K562 (cell line): ENCODE results near the gene SMAD3. TPM values are rescaled to one million over a fixed set of nuclear protein-coding genes. Genes with fewer than 3 reads are reported as not detected.

Experiments
- CREBBP ChIP-seq: IDR thresholded peaks from one replicate; pipeline ENCODE4 v1.6.1; 2012; ENCODE audit warnings: low read depth, mild to moderate bottlenecking, control low read depth, inconsistent platforms, low read length
- HINFP ChIP-seq: fragments of 450-650 bp; conservative IDR thresholded peaks from 2 replicates; pipeline ENCODE4 v1.6.1; 2016; ENCODE audit warnings: missing genetic modification characterization, low read depth, mild to moderate bottlenecking, control low read depth, missing compliant biosample characterization
- HSF4 ChIP-seq: fragments of 250-450 bp; sonication (Bioruptor Pico); IDR thresholded peaks from 2 replicates; pipeline ENCODE4 v2.1.2; 2022; ENCODE audit warnings: mild to moderate bottlenecking, moderate library complexity, borderline replicate concordance
- JUN ChIP-seq, 2 experiments: sonication (generic) in 1 of 2; formaldehyde crosslinking in 1 of 2; IDR thresholded peaks; 2 replicates each; pipeline versions ENCODE4 v1.6.1 to v1.8.0; 2012 to 2022; ENCODE audit warnings: borderline replicate concordance in 2 of 2, mild to moderate bottlenecking in 2 of 2, improper control_type of control experiment in 1 of 2, low read depth in 1 of 2, low read length in 1 of 2, missing genetic modification reagents in 1 of 2
- MTA2 ChIP-seq: fragments of 450-650 bp; IDR thresholded peaks from 2 replicates; pipeline ENCODE4 v1.6.1; 2016; ENCODE audit warnings: low read depth
- PTTG1 ChIP-seq: fragments of 450-650 bp; IDR thresholded peaks from 2 replicates; pipeline ENCODE4 v1.6.1; 2016; ENCODE audit warnings: low read depth, mild to moderate bottlenecking, missing genetic modification characterization, missing compliant biosample characterization
- SMARCB1 ChIP-seq: IDR thresholded peaks from 2 replicates; pipeline ENCODE4 v1.6.1; 2011; ENCODE audit warnings: improper control_type of control experiment, low read depth; ENCODE audit not compliant: insufficient read length
- ZKSCAN1 ChIP-seq: fragments of 150-350 bp; IDR thresholded peaks from 2 replicates; pipeline ENCODE4 v1.6.1; 2016; ENCODE audit warnings: low read depth, low read length
- ZNF347 ChIP-seq: fragments of 450-650 bp; formaldehyde crosslinking; IDR thresholded peaks from 2 replicates; pipeline ENCODE4 v1.4.0; 2020; ENCODE audit warnings: low read depth, mild to moderate bottlenecking, moderate library complexity
- polyA plus RNA-seq, 8 experiments: library from polyadenylated mRNA; depleted of rRNA in 4 of 8; stranded (reverse) in 5 of 8; unstranded in 3 of 8; fragments of >200 nt; fragmentation: Nextera tagmentation in 2 of 8; fragmentation: Illumina TruSeq in 1 of 8; extraction: Ambion mirVana in 2 of 8; extraction: Trizol in 1 of 8; gene quantifications; 2 replicates each; pipeline versions ENCODE4 v1.2.1 to v1.2.3, GENCODE V29; 2011 to 2014; ENCODE audit warnings: inconsistent platforms in 1 of 8, missing spikeins in 1 of 8
- total RNA-seq, 7 experiments: library from RNA; depleted of rRNA in 6 of 7; stranded (reverse); fragments of >200 nt in 6 of 7; fragmentation: Illumina TruSeq in 2 of 7; extraction: Trizol in 2 of 7; gene quantifications; 2 replicates each; pipeline versions ENCODE4 v1.2.1 to v1.2.3, GENCODE V29; 2011 to 2021; ENCODE audit warnings: low replicate concordance in 1 of 7
- TF ChIP-seq, protein P1 (sequence below), 2 experiments: fragments of 150-350 bp in 1 of 2; IDR thresholded peaks; 2 replicates each; pipeline ENCODE4 v1.6.1; 2012 to 2016; ENCODE audit warnings: low read depth in 2 of 2, low read length in 2 of 2, mild to moderate bottlenecking in 1 of 2, moderate library complexity in 1 of 2
- TF ChIP-seq, protein P2 (sequence below): sonication (generic); formaldehyde crosslinking; IDR thresholded peaks from 2 replicates; pipeline ENCODE4 v1.8.0; 2022; ENCODE audit warnings: missing genetic modification reagents, mild to moderate bottlenecking, borderline replicate concordance
- TF ChIP-seq, protein P3 (sequence below): IDR thresholded peaks from 2 replicates; pipeline ENCODE4 v1.6.1; 2014; ENCODE audit warnings: antibody characterized with exemption
- TF ChIP-seq, protein P4 (sequence below): fragments of 250-450 bp; sonication (Bioruptor Pico); IDR thresholded peaks from 2 replicates; pipeline ENCODE4 v1.4.0; 2020; ENCODE audit warnings: mild to moderate bottlenecking, moderate library complexity

SMAD3 gene
- total and polyA plus RNA-seq, 9 of the 15 experiments (the other 6 are each of a cell fraction or from before 2014, with no cell fraction given): 4.3 to 39.2 (median 11.1) TPM

DNA sequence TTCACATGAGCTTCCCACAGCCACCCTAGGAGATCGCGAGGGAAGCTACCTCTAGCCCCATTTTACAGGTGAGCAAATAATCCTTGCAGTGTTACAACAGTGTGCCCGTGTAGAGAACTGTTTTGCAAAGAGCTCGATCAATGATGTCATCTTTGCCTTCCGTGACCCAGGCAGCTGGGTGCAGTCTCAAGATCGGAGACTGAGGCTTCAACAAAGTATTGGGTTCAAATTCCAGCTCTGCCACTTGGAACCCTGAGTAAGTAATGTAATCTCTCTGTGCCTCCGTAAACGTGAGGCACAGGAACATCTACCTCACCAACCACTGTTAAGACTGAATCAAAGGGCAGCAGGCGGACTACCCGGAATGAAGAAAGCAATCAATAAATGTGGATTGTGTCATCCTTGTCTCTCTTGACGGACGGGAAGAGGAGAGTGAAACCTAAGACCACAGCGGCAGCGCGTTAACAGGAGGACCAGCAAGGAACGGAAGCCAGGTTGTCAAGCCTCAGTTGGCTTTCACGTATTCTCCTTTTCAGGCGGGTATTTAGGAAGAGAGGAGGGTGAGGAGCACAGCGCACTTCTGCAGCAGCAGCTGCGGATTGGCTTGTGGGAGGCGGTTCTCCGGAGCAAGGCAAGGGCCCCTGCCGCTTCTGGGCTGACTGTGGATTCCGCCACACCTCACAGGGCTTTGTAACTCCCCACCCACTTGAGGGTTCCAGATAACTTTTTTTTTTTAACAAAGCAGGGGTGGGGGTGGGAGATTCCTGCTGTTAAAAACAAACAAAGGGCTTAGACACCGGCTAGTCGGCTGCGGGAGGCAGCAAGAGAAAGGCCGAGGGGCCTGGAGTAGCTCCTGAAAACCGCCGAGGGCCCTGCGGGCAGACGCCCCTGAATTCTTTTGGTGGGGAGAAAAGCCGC is 1.5 kb upstream of the SMAD3 start (continued):
- TF ChIP-seq, protein P1, sequence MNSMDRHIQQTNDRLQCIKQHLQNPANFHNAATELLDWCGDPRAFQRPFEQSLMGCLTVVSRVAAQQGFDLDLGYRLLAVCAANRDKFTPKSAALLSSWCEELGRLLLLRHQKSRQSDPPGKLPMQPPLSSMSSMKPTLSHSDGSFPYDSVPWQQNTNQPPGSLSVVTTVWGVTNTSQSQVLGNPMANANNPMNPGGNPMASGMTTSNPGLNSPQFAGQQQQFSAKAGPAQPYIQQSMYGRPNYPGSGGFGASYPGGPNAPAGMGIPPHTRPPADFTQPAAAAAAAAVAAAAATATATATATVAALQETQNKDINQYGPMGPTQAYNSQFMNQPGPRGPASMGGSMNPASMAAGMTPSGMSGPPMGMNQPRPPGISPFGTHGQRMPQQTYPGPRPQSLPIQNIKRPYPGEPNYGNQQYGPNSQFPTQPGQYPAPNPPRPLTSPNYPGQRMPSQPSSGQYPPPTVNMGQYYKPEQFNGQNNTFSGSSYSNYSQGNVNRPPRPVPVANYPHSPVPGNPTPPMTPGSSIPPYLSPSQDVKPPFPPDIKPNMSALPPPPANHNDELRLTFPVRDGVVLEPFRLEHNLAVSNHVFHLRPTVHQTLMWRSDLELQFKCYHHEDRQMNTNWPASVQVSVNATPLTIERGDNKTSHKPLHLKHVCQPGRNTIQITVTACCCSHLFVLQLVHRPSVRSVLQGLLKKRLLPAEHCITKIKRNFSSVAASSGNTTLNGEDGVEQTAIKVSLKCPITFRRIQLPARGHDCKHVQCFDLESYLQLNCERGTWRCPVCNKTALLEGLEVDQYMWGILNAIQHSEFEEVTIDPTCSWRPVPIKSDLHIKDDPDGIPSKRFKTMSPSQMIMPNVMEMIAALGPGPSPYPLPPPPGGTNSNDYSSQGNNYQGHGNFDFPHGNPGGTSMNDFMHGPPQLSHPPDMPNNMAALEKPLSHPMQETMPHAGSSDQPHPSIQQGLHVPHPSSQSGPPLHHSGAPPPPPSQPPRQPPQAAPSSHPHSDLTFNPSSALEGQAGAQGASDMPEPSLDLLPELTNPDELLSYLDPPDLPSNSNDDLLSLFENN (IDR thresholded peaks at IDR 0.05; ENCODE audit: low read depth in 2 of 2, low read length in 2 of 2): peak in 1 of 2 experiments; percentile 54; a peak in 1 of 4 replicates
- TF ChIP-seq, protein P2, sequence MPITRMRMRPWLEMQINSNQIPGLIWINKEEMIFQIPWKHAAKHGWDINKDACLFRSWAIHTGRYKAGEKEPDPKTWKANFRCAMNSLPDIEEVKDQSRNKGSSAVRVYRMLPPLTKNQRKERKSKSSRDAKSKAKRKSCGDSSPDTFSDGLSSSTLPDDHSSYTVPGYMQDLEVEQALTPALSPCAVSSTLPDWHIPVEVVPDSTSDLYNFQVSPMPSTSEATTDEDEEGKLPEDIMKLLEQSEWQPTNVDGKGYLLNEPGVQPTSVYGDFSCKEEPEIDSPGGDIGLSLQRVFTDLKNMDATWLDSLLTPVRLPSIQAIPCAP: no peak
- no peak for TF ChIP-seq MTA2
- TF ChIP-seq HSF4 (CRISPR knock-in tag): no peak
- TF ChIP-seq ZKSCAN1: peak; percentile 92
- TF ChIP-seq JUN (IDR thresholded peaks at IDR 0.05; ENCODE audit: borderline replicate concordance, low read depth, low read length): no peak
- no peak for TF ChIP-seq JUN (CRISPR knock-in tag; IDR thresholded peaks at IDR 0.05; ENCODE audit: borderline replicate concordance)
- TF ChIP-seq, protein P3, sequence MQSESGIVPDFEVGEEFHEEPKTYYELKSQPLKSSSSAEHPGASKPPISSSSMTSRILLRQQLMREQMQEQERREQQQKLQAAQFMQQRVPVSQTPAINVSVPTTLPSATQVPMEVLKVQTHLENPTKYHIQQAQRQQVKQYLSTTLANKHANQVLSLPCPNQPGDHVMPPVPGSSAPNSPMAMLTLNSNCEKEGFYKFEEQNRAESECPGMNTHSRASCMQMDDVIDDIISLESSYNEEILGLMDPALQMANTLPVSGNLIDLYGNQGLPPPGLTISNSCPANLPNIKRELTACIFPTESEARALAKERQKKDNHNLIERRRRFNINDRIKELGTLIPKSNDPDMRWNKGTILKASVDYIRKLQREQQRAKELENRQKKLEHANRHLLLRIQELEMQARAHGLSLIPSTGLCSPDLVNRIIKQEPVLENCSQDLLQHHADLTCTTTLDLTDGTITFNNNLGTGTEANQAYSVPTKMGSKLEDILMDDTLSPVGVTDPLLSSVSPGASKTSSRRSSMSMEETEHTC: no peak
- TF ChIP-seq CREBBP: no peak
- TF ChIP-seq HINFP (tag): no peak
- no peak for TF ChIP-seq PTTG1
- TF ChIP-seq, protein P4, sequence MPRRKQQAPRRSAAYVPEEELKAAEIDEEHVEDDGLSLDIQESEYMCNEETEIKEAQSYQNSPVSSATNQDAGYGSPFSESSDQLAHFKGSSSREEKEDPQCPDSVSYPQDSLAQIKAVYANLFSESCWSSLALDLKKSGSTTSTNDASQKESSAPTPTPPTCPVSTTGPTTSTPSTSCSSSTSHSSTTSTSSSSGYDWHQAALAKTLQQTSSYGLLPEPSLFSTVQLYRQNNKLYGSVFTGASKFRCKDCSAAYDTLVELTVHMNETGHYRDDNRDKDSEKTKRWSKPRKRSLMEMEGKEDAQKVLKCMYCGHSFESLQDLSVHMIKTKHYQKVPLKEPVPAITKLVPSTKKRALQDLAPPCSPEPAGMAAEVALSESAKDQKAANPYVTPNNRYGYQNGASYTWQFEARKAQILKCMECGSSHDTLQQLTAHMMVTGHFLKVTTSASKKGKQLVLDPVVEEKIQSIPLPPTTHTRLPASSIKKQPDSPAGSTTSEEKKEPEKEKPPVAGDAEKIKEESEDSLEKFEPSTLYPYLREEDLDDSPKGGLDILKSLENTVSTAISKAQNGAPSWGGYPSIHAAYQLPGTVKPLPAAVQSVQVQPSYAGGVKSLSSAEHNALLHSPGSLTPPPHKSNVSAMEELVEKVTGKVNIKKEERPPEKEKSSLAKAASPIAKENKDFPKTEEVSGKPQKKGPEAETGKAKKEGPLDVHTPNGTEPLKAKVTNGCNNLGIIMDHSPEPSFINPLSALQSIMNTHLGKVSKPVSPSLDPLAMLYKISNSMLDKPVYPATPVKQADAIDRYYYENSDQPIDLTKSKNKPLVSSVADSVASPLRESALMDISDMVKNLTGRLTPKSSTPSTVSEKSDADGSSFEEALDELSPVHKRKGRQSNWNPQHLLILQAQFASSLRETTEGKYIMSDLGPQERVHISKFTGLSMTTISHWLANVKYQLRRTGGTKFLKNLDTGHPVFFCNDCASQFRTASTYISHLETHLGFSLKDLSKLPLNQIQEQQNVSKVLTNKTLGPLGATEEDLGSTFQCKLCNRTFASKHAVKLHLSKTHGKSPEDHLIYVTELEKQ (CRISPR knock-in tag): no peak
- TF ChIP-seq SMARCB1: no peak
- no peak for TF ChIP-seq ZNF347 (CRISPR knock-in tag)
